ENCODE measurements around the gene WDR90.

WDR90 gene

DNA sequence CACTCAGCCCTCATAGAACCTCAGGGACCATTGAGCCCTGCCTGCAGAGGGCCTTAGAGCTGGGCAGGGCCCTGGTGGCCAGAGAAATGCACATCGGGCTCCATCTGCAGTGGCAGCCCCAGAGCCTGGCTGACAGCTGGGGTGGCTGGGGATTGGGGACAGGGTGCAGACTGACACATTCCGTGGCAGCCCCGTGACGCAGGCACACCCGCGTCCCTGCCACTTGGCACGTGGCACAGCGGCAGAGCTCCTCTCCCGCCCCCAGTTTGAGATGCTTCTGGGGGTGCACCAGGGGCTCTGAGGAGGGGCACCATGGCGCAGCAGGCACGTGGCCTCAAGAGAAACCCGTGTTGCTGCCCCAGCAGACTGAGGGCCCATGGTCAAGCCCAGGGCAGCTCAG, 54.2 kb downstream of the WDR90 start:
- DNase-seq (ENCODE audit: low spot score): no peak
- no peak overlapping the region; the same call in 1 of the 2 replicates for H3K27ac ChIP-seq
- POLR2A ChIA-PET (ENCODE audit: low non-redundant PET): interaction anchor here (0.6 to 1.3 kb wide), 2 partner anchors 10 to 109 kb away, joined by 3 to 5 read pairs; no protein-coding TSS in a partner anchor
- CTCF ChIA-PET: interaction anchor here (0.9 kb wide), 1 partner anchor 82 kb away, joined by 3 read pairs; no protein-coding TSS in a partner anchor
- TF ChIP-seq, protein P1, sequence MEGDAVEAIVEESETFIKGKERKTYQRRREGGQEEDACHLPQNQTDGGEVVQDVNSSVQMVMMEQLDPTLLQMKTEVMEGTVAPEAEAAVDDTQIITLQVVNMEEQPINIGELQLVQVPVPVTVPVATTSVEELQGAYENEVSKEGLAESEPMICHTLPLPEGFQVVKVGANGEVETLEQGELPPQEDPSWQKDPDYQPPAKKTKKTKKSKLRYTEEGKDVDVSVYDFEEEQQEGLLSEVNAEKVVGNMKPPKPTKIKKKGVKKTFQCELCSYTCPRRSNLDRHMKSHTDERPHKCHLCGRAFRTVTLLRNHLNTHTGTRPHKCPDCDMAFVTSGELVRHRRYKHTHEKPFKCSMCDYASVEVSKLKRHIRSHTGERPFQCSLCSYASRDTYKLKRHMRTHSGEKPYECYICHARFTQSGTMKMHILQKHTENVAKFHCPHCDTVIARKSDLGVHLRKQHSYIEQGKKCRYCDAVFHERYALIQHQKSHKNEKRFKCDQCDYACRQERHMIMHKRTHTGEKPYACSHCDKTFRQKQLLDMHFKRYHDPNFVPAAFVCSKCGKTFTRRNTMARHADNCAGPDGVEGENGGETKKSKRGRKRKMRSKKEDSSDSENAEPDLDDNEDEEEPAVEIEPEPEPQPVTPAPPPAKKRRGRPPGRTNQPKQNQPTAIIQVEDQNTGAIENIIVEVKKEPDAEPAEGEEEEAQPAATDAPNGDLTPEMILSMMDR (conservative IDR thresholded peaks at IDR 0.05; ENCODE audit: low read depth): no peak

DNA sequence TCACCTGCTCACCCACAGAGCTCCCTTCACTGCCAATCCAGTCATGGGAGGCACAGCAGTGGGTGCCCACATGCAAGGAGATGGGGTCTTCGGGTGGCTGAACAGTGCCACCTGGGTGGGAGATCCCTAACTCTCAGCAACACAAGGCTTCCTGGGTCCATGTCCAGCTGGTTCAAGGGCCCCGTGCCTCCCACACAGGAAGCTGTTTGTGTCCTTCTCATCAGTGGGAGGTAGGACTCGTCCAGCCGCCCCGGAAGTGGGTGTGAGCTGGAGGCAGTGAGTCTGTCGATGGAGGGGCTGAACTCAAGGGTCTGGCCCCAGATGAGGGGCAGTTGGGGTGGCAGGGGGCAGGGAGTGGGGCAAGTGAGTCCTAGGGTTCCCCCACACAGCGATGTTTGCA, 54.9 kb downstream of the WDR90 start:
- TF ChIP-seq, protein P1 (conservative IDR thresholded peaks at IDR 0.05; ENCODE audit: low read depth): no peak
- POLR2A ChIA-PET (ENCODE audit: low non-redundant PET): interaction anchor here (0.6 kb wide), 1 partner anchor 110 kb away, joined by 3 read pairs; no protein-coding TSS in a partner anchor
- CTCF ChIA-PET: interaction anchor here (0.5 to 0.9 kb wide), 2 partner anchors 81 to 255 kb away, joined by 3 read pairs; no protein-coding TSS in a partner anchor
- no peak for DNase-seq (ENCODE audit: low spot score)
- peak overlapping the region; percentile 87 for H3K27ac ChIP-seq

DNA sequence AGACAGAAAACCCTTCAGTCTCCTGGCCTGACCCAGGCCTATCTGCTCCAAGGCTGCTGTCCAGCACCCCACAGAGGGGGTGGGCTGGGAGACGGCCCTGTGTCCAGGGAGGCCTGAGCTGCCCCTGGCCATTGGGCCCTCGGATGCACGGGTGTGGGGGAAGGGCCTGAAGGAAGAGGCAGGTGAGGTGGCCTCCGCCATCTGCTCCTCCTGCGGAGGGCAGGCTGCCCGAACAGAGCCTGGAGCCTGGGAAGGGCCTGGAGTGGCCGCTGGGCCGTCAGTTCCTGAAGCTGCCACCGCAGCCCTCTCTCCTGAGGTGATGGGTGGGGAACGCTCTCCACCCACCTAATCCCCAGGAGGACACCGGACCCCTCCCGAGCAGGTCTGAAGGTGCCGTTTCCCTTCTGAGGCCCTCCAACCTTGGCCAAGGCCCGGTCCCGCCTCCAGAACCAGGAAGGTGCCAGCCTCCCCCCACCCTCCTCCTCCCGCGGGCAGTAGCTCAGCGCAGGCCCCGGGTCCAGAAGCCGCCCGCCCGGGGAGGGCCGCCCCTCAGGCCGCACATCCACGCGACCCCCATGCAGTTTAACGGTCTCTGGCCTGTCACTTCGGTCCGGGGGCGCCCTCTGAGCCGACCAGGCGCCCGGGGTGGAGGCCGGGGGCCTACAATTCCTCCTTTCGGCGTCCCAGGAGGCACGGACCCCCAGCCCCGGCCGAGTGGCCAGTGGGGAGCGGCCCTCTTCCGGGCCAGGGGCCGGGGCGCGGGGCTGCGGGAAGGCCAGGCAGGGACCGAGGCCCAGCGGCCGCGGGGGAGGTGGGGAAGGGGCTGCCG, 55.6 kb downstream of the WDR90 start:
- POLR2A ChIA-PET (ENCODE audit: low non-redundant PET): no interaction called here
- no peak for DNase-seq (ENCODE audit: low spot score)
- CTCF ChIA-PET: interaction anchor here (0.5 kb wide), 1 partner anchor 256 kb away, joined by 3 read pairs; no protein-coding TSS in a partner anchor
- peak overlapping the region; percentile 87 for H3K27ac ChIP-seq
- TF ChIP-seq, protein P1 (conservative IDR thresholded peaks at IDR 0.05; ENCODE audit: low read depth): no peak

DNA sequence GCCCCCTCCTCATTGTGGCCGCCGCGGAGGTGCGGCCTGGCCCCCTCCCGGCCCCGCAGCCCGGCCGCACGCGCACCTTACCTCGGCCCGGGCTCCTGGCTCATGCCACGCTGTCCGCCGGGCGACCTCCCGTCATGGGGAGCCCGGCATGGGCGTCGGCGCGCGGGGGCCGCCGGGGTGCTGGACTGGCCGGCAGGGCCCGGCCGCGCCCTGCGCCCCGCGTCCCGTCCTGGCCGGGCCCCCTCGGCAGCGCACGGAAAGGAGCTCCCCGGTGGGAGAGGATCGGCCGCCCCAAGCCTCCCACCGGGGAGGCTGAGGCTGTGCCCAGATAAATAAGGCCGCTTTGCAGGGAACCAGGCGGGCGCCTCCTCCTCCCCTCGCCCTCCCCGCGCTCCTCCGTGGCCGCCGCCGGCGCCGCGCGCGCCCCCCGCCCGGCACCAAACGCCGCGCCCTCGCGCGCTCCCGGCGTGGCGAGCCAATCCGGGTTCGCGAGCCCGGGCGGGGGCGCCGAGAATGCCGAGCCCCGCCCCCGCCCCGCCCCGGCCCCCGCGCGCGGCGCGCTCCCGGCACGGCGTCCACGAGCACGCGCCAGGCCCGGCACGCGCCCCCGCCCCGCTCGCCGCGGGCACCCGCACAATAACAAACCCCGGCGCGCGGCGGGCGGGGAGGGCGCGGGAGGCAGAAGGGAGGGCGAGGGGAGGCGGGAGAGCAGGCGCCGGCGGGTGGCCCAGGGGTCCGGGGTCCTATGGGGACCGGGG, 56.4 kb downstream of the WDR90 start, which contains the start of gene FBXL16:
FBXL16 (minus strand) TSS at position 371 of the 758 bp plus-strand sequence. CDS start 8,396 bp downstream, outside the sequence.
- peak within 1 kb of the TSS; percentile 87 for H3K27ac ChIP-seq
- peak; percentile 74 for DNase-seq (ENCODE audit: low spot score)
- TF ChIP-seq, protein P1 (conservative IDR thresholded peaks at IDR 0.05; ENCODE audit: low read depth): no peak
- CTCF ChIA-PET: no interaction called here
- POLR2A ChIA-PET (ENCODE audit: low non-redundant PET): no interaction called here

DNA sequence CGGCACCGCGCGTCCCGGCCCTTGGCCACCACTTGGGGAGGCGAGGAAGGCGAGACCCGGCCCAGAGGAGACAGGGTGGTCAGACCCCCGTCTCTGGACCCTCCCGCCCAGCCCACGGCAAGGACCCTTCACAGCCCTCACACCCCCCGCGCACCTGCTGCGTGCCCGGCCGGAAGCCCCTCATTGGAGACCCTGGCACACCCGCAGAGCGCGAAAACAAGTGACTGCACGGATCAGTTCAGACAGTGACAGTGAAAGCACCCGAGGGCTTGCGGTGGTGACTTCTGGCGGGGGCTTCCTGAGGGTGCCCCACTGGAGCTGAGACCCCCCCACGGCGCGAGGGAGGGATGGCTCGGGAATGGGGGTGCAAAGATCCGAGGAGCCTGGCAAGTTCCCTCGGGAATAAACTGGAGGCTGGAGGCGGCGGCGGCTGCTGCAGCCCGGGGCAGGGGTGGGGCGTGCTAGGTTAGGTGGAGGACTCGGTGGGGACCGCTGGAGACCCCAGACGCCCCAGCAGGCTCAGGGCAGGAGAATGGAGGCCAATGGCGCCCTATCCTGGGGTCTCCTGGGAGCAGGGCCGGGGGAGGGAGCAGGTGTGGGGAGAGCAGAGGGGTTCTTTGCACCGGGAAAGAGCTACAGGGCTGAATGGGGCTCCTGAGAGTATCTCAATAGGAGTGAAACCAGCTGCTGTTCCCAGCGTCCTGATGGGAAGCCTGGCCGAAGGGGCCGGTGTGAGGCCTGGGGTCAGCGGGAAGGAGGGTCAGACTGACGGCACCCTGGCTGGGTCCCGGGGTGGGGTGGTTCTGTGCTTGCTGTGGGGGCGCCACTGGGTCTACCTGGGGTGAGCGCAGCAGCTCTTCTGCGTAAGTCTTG, 57.3 kb downstream of the WDR90 start:
- ChIA-PET POLR2A (ENCODE audit: low non-redundant PET) (interaction anchor here (0.6 to 2.0 kb wide), 2 partner anchors 9 to 11 kb away, joined by 6 to 9 read pairs; no protein-coding TSS in a partner anchor), CTCF (interaction anchor here (0.6 to 1.1 kb wide), 3 partner anchors 49 to 79 kb away, joined by 3 to 5 read pairs (median 3); partner anchors contain the start of gene WDR90)
- H3K27ac ChIP-seq: peak overlapping the region; percentile 87
- TF ChIP-seq, protein P1 (conservative IDR thresholded peaks at IDR 0.05; ENCODE audit: low read depth): no peak
- no peak for DNase-seq (ENCODE audit: low spot score)

All from RWPE1 (cell line).